OCI-LY1 (cell line): ENCODE data around the gene TM4SF18.

Experiments
- H2AFZ ChIP-seq: fragments of 200-600 bp; sonication (generic), shearing (Covaris generic); 2 replicates; pipeline ENCODE4 v1.6.0; 2014; ENCODE audit warnings: antibody characterized with exemption, mild to moderate bottlenecking, low read length
- H3F3A ChIP-seq: fragments of 200-600 bp; sonication (generic), shearing (Covaris generic); 2 replicates; pipeline ENCODE4 v1.6.0; 2014; ENCODE audit warnings: mild to moderate bottlenecking, antibody characterized with exemption, low read length, moderate library complexity; ENCODE audit not compliant: insufficient read depth
- H3K27ac ChIP-seq: fragments of 200-600 bp; sonication (generic); 2 replicates; pipeline ENCODE4 v1.5.1; 2014; ENCODE audit warnings: low read length, mixed run types, mild to moderate bottlenecking, low read depth; ENCODE audit not compliant: poor library complexity, severe bottlenecking
- H3K27me3 ChIP-seq: fragments of 200-600 bp; sonication (generic); 2 replicates; pipeline ENCODE4 v1.6.0; 2014; ENCODE audit warnings: antibody characterized with exemption, mild to moderate bottlenecking, low read length, moderate library complexity; ENCODE audit not compliant: insufficient read depth
- H3K36me3 ChIP-seq: fragments of 200-600 bp; sonication (generic); 2 replicates; pipeline ENCODE4 v1.6.1; 2014; ENCODE audit warnings: mild to moderate bottlenecking, antibody characterized with exemption, low read length, moderate library complexity, mixed read lengths; ENCODE audit not compliant: insufficient read depth
- H3K4me1 ChIP-seq: fragments of 200-600 bp; sonication (generic); 2 replicates; pipeline ENCODE4 v1.5.1; 2014; ENCODE audit warnings: mild to moderate bottlenecking, low read length, moderate library complexity; ENCODE audit not compliant: insufficient read depth, severe bottlenecking
- H3K4me2 ChIP-seq: fragments of 200-600 bp; sonication (generic), shearing (Covaris generic); 2 replicates; pipeline ENCODE4 v1.6.1; 2014; ENCODE audit warnings: low read length
- H3K4me3 ChIP-seq: fragments of 200-600 bp; sonication (generic); 2 replicates; pipeline ENCODE4 v1.5.1; 2014; ENCODE audit warnings: low read length, low read depth, mild to moderate bottlenecking, mixed read lengths; ENCODE audit not compliant: poor library complexity, severe bottlenecking
- H3K79me2 ChIP-seq: fragments of 200-600 bp; shearing (Covaris generic); 2 replicates; pipeline ENCODE4 v1.6.1; 2016; ENCODE audit warnings: mixed run types, low read length, mixed read lengths; ENCODE audit not compliant: insufficient read depth
- H3K9ac ChIP-seq: fragments of 200-600 bp; sonication (generic), shearing (Covaris generic); 2 replicates; pipeline ENCODE4 v1.6.1; 2014; ENCODE audit warnings: mild to moderate bottlenecking, low read length, mixed read lengths
- H3K9me2 ChIP-seq: fragments of 200-600 bp; sonication (generic), shearing (Covaris generic); 2 replicates; pipeline ENCODE4 v1.6.1; 2014; ENCODE audit warnings: low read depth, mild to moderate bottlenecking, low read length, mixed read lengths
- H3K9me3 ChIP-seq: fragments of 200-600 bp; shearing (Covaris generic); 2 replicates; pipeline ENCODE4 v1.6.1; 2014; ENCODE audit warnings: low read length, mixed read lengths
- H4K20me1 ChIP-seq: fragments of 200-600 bp; sonication (generic), shearing (Covaris generic); 2 replicates; pipeline ENCODE4 v1.6.0; 2016; ENCODE audit warnings: mild to moderate bottlenecking, low read length; ENCODE audit not compliant: insufficient read depth
- EZH2 ChIP-seq: fragments of 200-600 bp; sonication (generic), shearing (Covaris generic); IDR thresholded peaks from 2 replicates; pipeline ENCODE4 v1.8.0; 2017; ENCODE audit warnings: borderline replicate concordance, mixed run types, mild to moderate bottlenecking, antibody characterized with exemption, low read length, moderate library complexity, mixed read lengths
- TF ChIP-seq, protein P1 (sequence below): fragments of 200-600 bp; sonication (generic), shearing (Covaris generic); IDR thresholded peaks from 2 replicates; pipeline ENCODE4 v1.5.1; 2017; ENCODE audit warnings: mild to moderate bottlenecking, antibody characterized with exemption, low read length, moderate library complexity, mixed read lengths

The TM4SF18 gene

DNA sequence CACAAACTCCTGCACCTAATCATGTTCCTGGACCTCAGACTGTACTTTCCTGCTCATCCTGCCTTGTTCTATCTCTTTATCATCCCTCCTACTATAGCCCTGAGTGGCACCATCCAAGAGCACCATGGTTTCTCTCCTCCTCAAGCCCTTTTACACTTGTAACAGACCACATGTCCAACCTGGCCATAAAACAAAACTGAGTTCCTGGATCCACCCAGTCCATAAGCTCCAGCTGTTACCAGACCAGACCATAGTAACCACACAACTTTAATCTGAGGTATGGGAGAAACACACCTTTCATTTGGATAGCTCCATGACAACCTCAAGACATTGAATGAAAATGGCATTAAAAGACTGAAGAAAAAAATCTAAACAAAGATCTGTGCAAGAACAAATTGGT is 9.1 kb downstream of the TM4SF18 start:
- H3K27ac ChIP-seq, result no peak overlapping the region
- no peaks in the 10 kb centered on the region for H3F3A ChIP-seq
- no peak overlapping the region for H2AFZ ChIP-seq
- no peak for TF ChIP-seq EZH2
- TF ChIP-seq, protein P1, sequence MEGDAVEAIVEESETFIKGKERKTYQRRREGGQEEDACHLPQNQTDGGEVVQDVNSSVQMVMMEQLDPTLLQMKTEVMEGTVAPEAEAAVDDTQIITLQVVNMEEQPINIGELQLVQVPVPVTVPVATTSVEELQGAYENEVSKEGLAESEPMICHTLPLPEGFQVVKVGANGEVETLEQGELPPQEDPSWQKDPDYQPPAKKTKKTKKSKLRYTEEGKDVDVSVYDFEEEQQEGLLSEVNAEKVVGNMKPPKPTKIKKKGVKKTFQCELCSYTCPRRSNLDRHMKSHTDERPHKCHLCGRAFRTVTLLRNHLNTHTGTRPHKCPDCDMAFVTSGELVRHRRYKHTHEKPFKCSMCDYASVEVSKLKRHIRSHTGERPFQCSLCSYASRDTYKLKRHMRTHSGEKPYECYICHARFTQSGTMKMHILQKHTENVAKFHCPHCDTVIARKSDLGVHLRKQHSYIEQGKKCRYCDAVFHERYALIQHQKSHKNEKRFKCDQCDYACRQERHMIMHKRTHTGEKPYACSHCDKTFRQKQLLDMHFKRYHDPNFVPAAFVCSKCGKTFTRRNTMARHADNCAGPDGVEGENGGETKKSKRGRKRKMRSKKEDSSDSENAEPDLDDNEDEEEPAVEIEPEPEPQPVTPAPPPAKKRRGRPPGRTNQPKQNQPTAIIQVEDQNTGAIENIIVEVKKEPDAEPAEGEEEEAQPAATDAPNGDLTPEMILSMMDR, result no peak
- no peaks in the 10 kb centered on the region for H3K4me1 ChIP-seq
- H3K4me2 ChIP-seq, result no peak overlapping the region
- no peak overlapping the region for H3K9ac ChIP-seq
- H3K79me2 ChIP-seq, result no peaks in the 10 kb centered on the region
- H3K4me3 ChIP-seq, result no peak overlapping the region
- H4K20me1 ChIP-seq, result no peaks in the 10 kb centered on the region
- no peaks in the 10 kb centered on the region for H3K9me3 ChIP-seq
- H3K27me3 ChIP-seq, result no peaks in the 10 kb centered on the region
- no peaks in the 10 kb centered on the region for H3K36me3 ChIP-seq
- H3K9me2 ChIP-seq, result no peaks in the 10 kb centered on the region

DNA sequence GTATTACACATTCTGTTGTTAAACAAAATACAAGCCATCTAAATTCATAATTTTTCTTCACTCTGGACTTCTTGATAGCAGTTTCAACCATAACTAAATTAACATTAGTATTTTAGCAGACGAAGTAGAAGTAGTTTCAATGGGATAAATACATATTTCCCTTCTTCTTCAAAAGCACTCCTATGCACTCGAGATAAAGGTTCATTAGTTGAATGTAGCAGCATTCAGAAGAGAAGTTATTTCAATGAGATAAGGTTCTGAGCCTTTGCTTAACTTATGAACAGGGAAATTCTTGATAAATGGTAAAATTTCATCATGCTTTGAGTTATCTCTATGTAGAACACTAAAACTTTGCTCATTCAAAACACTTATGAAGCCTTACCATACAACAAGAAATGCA is 11.8 kb downstream of the TM4SF18 start:
- Histone ChIP-seq H4K20me1 (no peaks in the 10 kb centered on the region), H2AFZ (no peak overlapping the region), H3F3A (no peaks in the 10 kb centered on the region), H3K4me3 (no peak overlapping the region), H3K4me1 (no peaks in the 10 kb centered on the region), H3K27me3 (no peaks in the 10 kb centered on the region), H3K79me2 (no peaks in the 10 kb centered on the region), H3K9me2 (no peaks in the 10 kb centered on the region), H3K9ac (no peak overlapping the region), H3K9me3 (no peaks in the 10 kb centered on the region), H3K4me2 (no peak overlapping the region), H3K36me3 (no peaks in the 10 kb centered on the region), H3K27ac (no peak overlapping the region)
- no peak for TF ChIP-seq EZH2
- TF ChIP-seq, protein P1, result no peak

DNA sequence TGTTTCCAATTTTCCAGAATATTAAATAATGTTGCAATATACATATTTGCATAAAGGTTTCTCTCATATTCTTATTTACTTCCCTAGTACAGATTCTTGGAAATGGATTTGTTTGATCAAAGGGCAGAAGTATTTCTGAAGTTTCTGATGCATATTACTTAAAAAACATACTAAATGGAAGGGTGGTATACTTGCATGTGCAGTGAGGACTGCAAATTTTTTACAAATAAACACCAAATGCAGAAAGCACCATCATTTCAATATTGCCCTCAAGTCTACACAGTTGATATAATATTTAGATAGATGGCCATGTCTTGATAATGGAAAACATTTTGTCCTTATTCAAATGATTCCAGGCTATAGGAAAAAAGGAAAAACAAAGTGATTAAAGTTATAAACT is 12.3 kb downstream of the TM4SF18 start:
- H3K4me1 ChIP-seq, result no peaks in the 10 kb centered on the region
- no peaks in the 10 kb centered on the region for H3K27me3 ChIP-seq
- H3F3A ChIP-seq, result no peaks in the 10 kb centered on the region
- H4K20me1 ChIP-seq, result no peaks in the 10 kb centered on the region
- no peaks in the 10 kb centered on the region for H3K36me3 ChIP-seq
- TF ChIP-seq EZH2, result no peak
- TF ChIP-seq, protein P1, result no peak
- H3K9me2 ChIP-seq, result no peaks in the 10 kb centered on the region
- no peak overlapping the region for H3K27ac ChIP-seq
- no peak overlapping the region for H3K9ac ChIP-seq
- no peak overlapping the region for H3K4me3 ChIP-seq
- no peak overlapping the region for H3K4me2 ChIP-seq
- H3K9me3 ChIP-seq, result no peaks in the 10 kb centered on the region
- no peak overlapping the region for H2AFZ ChIP-seq
- no peaks in the 10 kb centered on the region for H3K79me2 ChIP-seq
